ENCODE measurements around the gene FARP1.

Gene FARP1

GRCh38 chr13:98184792-98185191, 41.9 kb downstream of the FARP1 start:
- Histone ChIP-seq H3K27ac (ENCODE audit: low read depth, low read length) (no peak overlapping the region), H3K9ac (ENCODE audit: low read length) (no peak overlapping the region), H3K27me3 (ENCODE audit: low read length) (no peaks in the 10 kb centered on the region), H3K4me3 (ENCODE audit: insufficient read depth, low read length, poor library complexity, severe bottlenecking) (no peak overlapping the region), H3K4me2 (ENCODE audit: low read depth, low read length, poor library complexity, severe bottlenecking) (no peak overlapping the region), H2AFZ (ENCODE audit: low read depth, low read length, severe bottlenecking) (no peak overlapping the region), H4K20me1 (ENCODE audit: low read depth, low read length) (no peaks in the 10 kb centered on the region), H3K36me3 (ENCODE audit: low read length) (no peaks in the 10 kb centered on the region), H3F3A (ENCODE audit: insufficient read depth) (no peaks in the 10 kb centered on the region), H3K9me3 (ENCODE audit: insufficient read depth, low read length) (no peaks in the 10 kb centered on the region), H3K79me2 (ENCODE audit: insufficient read depth, low read length) (no peaks in the 10 kb centered on the region), H3K9me2 (replicated peaks; ENCODE audit: insufficient read depth, low read length) (no peaks in the 10 kb centered on the region)
- TF ChIP-seq EZH2phosphoT487 (conservative IDR thresholded peaks at IDR 0.05; ENCODE audit: low read length) (no peak), CTCF (IDR thresholded peaks at IDR 0.05; ENCODE audit: insufficient read depth, low read length, poor library complexity, severe bottlenecking) (no peak)

- TF ChIP-seq EZH2phosphoT487 (conservative IDR thresholded peaks at IDR 0.05; ENCODE audit: low read length) (no peak), CTCF (IDR thresholded peaks at IDR 0.05; ENCODE audit: insufficient read depth, low read length, poor library complexity, severe bottlenecking) (no peak)
- no peaks in the 10 kb centered on the region for H3F3A ChIP-seq (ENCODE audit: insufficient read depth)
- no peak overlapping the region for H3K4me2 ChIP-seq (ENCODE audit: low read depth, low read length, poor library complexity, severe bottlenecking)
- H4K20me1 ChIP-seq (ENCODE audit: low read depth, low read length) = no peaks in the 10 kb centered on the region
- no peaks in the 10 kb centered on the region for H3K9me3 ChIP-seq (ENCODE audit: insufficient read depth, low read length)
- H3K27ac ChIP-seq (ENCODE audit: low read depth, low read length) = no peak overlapping the region
- H3K9me2 ChIP-seq (replicated peaks; ENCODE audit: insufficient read depth, low read length) = no peaks in the 10 kb centered on the region
- no peaks in the 10 kb centered on the region for H3K27me3 ChIP-seq (ENCODE audit: low read length)
- no peak overlapping the region for H3K9ac ChIP-seq (ENCODE audit: low read length)
- no peak overlapping the region for H2AFZ ChIP-seq (ENCODE audit: low read depth, low read length, severe bottlenecking)
- no peaks in the 10 kb centered on the region for H3K79me2 ChIP-seq (ENCODE audit: insufficient read depth, low read length)
- H3K4me3 ChIP-seq (ENCODE audit: insufficient read depth, low read length, poor library complexity, severe bottlenecking) = no peak overlapping the region
- H3K36me3 ChIP-seq (ENCODE audit: low read length) = no peaks in the 10 kb centered on the region
Observed at GRCh38 chr13:98187155-98187964, 44.5 kb downstream of the FARP1 start.

- no peaks in the 10 kb centered on the region for H3K36me3 ChIP-seq (ENCODE audit: low read length)
- H3K27ac ChIP-seq (ENCODE audit: low read depth, low read length) = no peak overlapping the region
- no peak overlapping the region for H2AFZ ChIP-seq (ENCODE audit: low read depth, low read length, severe bottlenecking)
- H3K27me3 ChIP-seq (ENCODE audit: low read length) = no peaks in the 10 kb centered on the region
- no peaks in the 10 kb centered on the region for H4K20me1 ChIP-seq (ENCODE audit: low read depth, low read length)
- H3K9me2 ChIP-seq (replicated peaks; ENCODE audit: insufficient read depth, low read length) = no peaks in the 10 kb centered on the region
- no peak overlapping the region for H3K4me3 ChIP-seq (ENCODE audit: insufficient read depth, low read length, poor library complexity, severe bottlenecking)
- H3K4me2 ChIP-seq (ENCODE audit: low read depth, low read length, poor library complexity, severe bottlenecking) = no peak overlapping the region
- no peak overlapping the region for H3K9ac ChIP-seq (ENCODE audit: low read length)
- no peak for TF ChIP-seq CTCF (IDR thresholded peaks at IDR 0.05; ENCODE audit: insufficient read depth, low read length, poor library complexity, severe bottlenecking)
- H3K79me2 ChIP-seq (ENCODE audit: insufficient read depth, low read length) = no peaks in the 10 kb centered on the region
- H3F3A ChIP-seq (ENCODE audit: insufficient read depth) = no peaks in the 10 kb centered on the region
- no peaks in the 10 kb centered on the region for H3K9me3 ChIP-seq (ENCODE audit: insufficient read depth, low read length)
Observed at GRCh38 chr13:98187965-98188261, 45.0 kb downstream of the FARP1 start.

All from SU-DHL-6 (cell line).